Body of pancreas (tissue), 4 donors: ENCODE results near the gene SLC6A19. TPM values are rescaled to one million over a fixed set of nuclear protein-coding genes. Genes with fewer than 3 reads are reported as not detected.

Experiments
- ATAC-seq: fragments of 150-250 bp; one replicate; pipeline ENCODE4 v1.9.1; 2016
- DNase-seq, 4 donors: peaks; one replicate each; pipeline ENCODE4 v3.0.0-alpha.2; 2019
- H3K27ac ChIP-seq, 4 donors: fragments of 200-600 bp; sonication (generic); 1 replicate in 3 of 4; 2 replicates in 1 of 4; pipeline versions ENCODE4 v1.5.1 to v1.6.1; 2016 to 2019; ENCODE audit warnings: mild to moderate bottlenecking in 1 of 4, mixed read lengths in 1 of 4, moderate library complexity in 1 of 4
- H3K27me3 ChIP-seq, 2 donors: fragments of 200-600 bp; sonication (generic); one replicate each; pipeline ENCODE4 v1.6.0; 2016; ENCODE audit warnings: mild to moderate bottlenecking in 1 of 2
- H3K36me3 ChIP-seq, 2 donors: fragments of 200-600 bp; sonication (generic); replicated peaks in 1 of 2; 2 replicates each; pipeline ENCODE4 v1.5.1; 2016; ENCODE audit warnings: low read depth in 2 of 2; ENCODE audit not compliant: insufficient read depth in 1 of 2
- H3K4me1 ChIP-seq: fragments of 200-600 bp; sonication (generic); one replicate; pipeline ENCODE4 v1.6.0; 2016
- H3K4me3 ChIP-seq, 2 donors: fragments of 200-600 bp; sonication (generic); 1 replicate in 1 of 2; 2 replicates in 1 of 2; pipeline ENCODE4 v1.5.1; 2016 to 2019
- H3K9me3 ChIP-seq, 3 donors: fragments of 200-600 bp; sonication (generic); 1 replicate in 2 of 3; 2 replicates in 1 of 3; pipeline ENCODE4 v1.5.1; 2016
- CTCF ChIP-seq, 7 experiments: fragments of 450-650 bp in 4 of 7; fragments of 200-600 bp in 3 of 7; sonication (generic) in 3 of 7; IDR thresholded peaks; one replicate each; pipeline ENCODE4 v1.5.1; 2016 to 2019; ENCODE audit warnings: antibody characterized with exemption in 7 of 7
- POLR2A ChIP-seq, 3 donors: fragments of 450-650 bp; IDR thresholded peaks; one replicate each; pipeline ENCODE4 v1.6.1; 2016; ENCODE audit warnings: antibody characterized with exemption in 3 of 3, mild to moderate bottlenecking in 2 of 3
- WGBS, 2 donors: methylation state at CpG; one replicate each; pipeline ENCODE4 v1.1.5; 2017; 5-methylcytosine and 5-hydroxymethylcytosine counted together
- intact Hi-C: fragments of 100-400 bp; cut with DNase I; formaldehyde crosslinking; loops from one replicate; pipeline ENCODE4 v1.15.1; 2023
- total RNA-seq, 2 donors: library from RNA; depleted of rRNA; stranded (reverse); fragments of >200 nt; gene quantifications; one replicate each; pipeline ENCODE4 v1.1.0, GENCODE V29; 2016

Gene SLC6A19
- total RNA-seq, 2 donors from 2014 or later: 0.66 to 1.3 TPM

GRCh38 chr5:1245905-1246576 lies 44.6 kb downstream of the SLC6A19 start:
- H3K27me3 ChIP-seq: peaks cover 0 to 19% of the 10 kb centered on the region in 2 donors
- whole genome bisulfite sequencing, 2 donors: 26 to 48% methylated on average over 5 to 57 of the region's 58 CpGs
- intact Hi-C loops: no loop called here

DNA sequence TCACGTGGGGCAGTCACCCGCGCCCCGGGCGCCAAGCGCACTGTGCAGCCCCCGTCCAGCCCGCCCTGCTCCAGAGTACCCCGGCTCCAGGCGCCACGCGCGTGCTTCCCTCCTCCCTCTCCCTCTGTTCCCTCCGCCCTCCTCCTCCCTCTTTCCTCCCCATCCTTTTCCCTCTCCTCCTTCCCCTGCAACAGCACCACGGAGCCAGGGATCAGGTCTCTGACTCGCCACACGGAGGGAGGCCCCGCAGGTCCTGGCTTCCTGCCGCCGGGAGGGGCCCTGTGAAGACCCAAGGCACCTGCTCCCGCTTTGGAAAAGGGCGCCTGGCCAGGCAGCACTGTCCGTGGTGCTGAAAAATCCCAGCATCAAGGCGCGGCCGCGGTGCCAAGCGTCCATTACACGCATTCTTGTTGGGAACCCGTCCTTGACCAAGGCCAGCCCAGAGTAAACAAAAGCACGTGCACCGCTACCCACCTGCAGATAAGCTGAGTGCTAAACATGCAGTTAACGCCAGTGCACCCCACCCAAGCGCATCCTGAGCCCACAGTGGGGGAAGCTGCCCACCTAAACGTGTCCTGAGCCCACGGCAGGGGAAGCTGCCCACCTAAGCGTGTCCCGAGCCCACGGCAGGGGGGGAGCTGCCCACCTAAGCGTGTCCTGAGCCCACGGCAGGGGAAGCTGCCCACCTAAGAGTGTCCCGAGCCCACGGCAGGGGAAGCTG lies 45.5 kb downstream of the SLC6A19 start:
- no peak for TF ChIP-seq POLR2A (IDR thresholded peaks at IDR 0.05)
- peak; percentile 57 to 71 (median 64) for DNase-seq
- H3K27me3 ChIP-seq: peaks cover 0 to 19% of the 10 kb centered on the region in 2 donors
- 8 to 15% methylated on average over 23 to 43 of the region's 43 CpGs for WGBS, 2 donors
- ATAC-seq: peak; percentile 65
- no peaks in the 10 kb centered on the region for H3K9me3 ChIP-seq
- no peak overlapping the region for H3K4me3 ChIP-seq
- no peaks in the 10 kb centered on the region for H3K36me3 ChIP-seq
- H3K4me1 ChIP-seq: peaks cover 9% of the 10 kb centered on the region
- intact Hi-C loops: no loop called here
- H3K27ac ChIP-seq: no peak overlapping the region

More at GRCh38 chr5:1245905-1246576, 44.6 kb downstream of the SLC6A19 start:
- Histone ChIP-seq H3K27ac (no peak overlapping the region), H3K9me3 (no peaks in the 10 kb centered on the region), H3K4me1 (peaks cover 9% of the 10 kb centered on the region), H3K36me3 (no peaks in the 10 kb centered on the region), H3K4me3 (no peak overlapping the region)
- no peak for TF ChIP-seq CTCF (IDR thresholded peaks at IDR 0.05)
- TF ChIP-seq POLR2A (IDR thresholded peaks at IDR 0.05): no peak
- no peak for ATAC-seq
- DNase-seq: no peak

- intact Hi-C loops: no loop called here
- no peak for DNase-seq
- H3K27me3 ChIP-seq: peaks cover 0 to 19% of the 10 kb centered on the region in 2 donors
- H3K36me3 ChIP-seq: no peaks in the 10 kb centered on the region
- H3K4me1 ChIP-seq: peaks cover 9% of the 10 kb centered on the region
- TF ChIP-seq POLR2A (IDR thresholded peaks at IDR 0.05): no peak
- no peak for TF ChIP-seq CTCF (IDR thresholded peaks at IDR 0.05)
- no peak for ATAC-seq
- no peak overlapping the region for H3K27ac ChIP-seq
- no peaks in the 10 kb centered on the region for H3K9me3 ChIP-seq
- WGBS, 2 donors: 69 to 74% methylated on average over 6 of the region's 6 CpGs
- no peak overlapping the region for H3K4me3 ChIP-seq
These were observed 46.4 kb downstream of the SLC6A19 start for GRCh38 chr5:1247811-1248210.

DNA sequence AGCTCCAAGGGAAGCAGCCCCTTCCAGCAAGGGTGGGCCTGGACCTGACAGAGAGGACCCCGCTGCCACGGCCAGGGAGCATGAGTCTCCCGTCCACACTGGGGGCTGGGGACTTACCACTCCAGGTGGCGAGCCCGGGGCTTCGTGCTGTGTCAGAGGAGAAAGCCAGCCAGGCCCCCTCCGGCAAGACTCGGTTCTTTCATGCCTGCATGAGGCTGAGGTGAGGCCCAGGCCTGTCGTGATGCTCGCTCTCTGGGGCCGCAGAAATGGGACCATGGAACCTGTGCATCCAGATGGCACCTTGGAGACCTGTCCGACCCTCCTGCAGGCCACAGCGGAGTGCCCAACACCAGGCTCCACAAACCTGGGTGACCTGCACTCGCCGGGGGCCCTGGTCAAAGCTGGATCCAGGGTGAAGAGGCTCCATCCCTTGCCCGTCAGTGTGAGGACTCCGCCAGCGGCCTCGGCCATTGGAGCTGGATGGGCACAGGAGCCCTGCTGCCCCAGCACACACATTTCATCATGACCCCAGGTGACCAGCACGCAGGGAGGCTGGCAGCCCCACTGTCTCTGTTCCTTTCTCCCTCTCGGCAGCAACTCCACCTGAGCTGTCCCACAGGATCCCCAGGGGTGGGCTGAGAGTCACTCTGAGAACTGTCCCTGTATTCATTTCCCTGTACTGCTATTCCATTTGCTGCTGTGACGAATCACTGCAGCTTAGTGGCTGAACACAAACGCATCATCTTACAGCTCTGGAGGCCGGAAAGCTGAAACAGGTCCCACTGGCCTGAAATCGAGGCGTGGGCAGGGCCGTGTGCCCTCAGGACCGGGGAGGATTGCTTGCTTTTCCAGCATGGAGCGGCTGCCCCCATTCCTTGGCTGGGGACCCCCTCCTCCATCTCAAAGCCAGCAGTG lies 48.2 kb downstream of the SLC6A19 start:
- DNase-seq: no peak

More for the DNA sequence above, 48.2 kb downstream of the SLC6A19 start:
- intact Hi-C loops: no loop called here
- Histone ChIP-seq H3K4me3 (no peak overlapping the region), H3K9me3 (no peaks in the 10 kb centered on the region), H3K27me3 (peaks cover 0 to 19% of the 10 kb centered on the region in 2 donors), H3K36me3 (no peaks in the 10 kb centered on the region), H3K27ac (no peak overlapping the region), H3K4me1 (peaks cover 9% of the 10 kb centered on the region)
- no peak for ATAC-seq
- 52 to 69% methylated on average over 8 to 27 of the region's 29 CpGs for WGBS, 2 donors
- TF ChIP-seq CTCF (IDR thresholded peaks at IDR 0.05) (no peak), POLR2A (IDR thresholded peaks at IDR 0.05) (no peak)
